ENCODE measurements around the gene TTC6.
"Not testable (repeated sequence)": the region's sequence is repeated elsewhere in the genome, so short reads cannot be mapped to it uniquely, and the experiment has no call there.

The TTC6 gene

GRCh38 chr14:37594971-37595808, at the start of gene TTC6, which contains the start of gene FOXA1:
TTC6 (plus strand) TSS chr14:37595629; CDS start chr14:37622065, 26,436 bp downstream.
FOXA1 (minus strand) TSS chr14:37595249; CDS start chr14:37594972, 277 bp downstream.
- peak; percentile 78 for DNase-seq

DNA sequence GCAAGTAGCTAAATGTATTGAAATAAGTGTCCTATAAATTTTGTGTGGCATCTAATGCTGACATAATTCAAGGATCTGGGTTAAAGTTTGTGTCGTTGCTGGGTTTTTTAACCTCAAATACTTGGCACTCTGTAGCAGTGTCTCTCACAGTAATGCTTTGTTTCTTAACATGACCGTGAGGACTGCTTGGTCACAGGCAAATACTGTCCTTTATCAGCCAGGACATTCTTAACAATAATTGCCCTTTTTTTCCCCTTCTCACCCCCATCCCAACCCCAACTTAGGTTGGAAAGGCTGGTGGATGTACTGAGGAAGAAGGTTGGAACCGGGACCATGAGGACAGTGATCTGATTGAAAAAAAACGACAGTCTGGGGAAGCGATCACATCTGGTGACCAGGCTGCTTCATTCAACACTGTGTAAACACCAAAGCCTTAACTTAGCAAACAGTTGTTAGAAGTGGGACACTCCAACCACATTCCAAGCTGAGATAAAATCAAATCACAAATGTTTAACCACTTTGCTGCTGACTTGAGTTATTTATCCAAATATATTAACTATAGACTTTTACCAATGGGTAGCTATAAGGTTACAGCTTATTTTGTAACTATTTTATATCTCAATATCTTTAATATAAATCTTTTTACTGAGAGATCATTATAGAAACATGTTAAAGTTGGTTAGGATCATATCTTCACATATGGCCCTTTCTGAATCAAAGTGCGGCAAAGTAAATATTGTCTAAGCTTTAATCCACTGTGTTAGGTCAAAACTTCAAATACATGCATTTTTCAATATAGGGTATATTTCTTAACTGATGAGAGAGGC, 48.6 kb upstream of the TTC6 start:
- no peak for DNase-seq

GRCh38 chr14:37550511-37550910, 44.9 kb upstream of the TTC6 start:
- peak; percentile 48 for DNase-seq

- DNase-seq: no peak
Measured at GRCh38 chr14:37551119-37551518, 44.3 kb upstream of the TTC6 start.

- DNase-seq: no peak
Measured at GRCh38 chr14:37553935-37554550, 41.4 kb upstream of the TTC6 start.

DNA sequence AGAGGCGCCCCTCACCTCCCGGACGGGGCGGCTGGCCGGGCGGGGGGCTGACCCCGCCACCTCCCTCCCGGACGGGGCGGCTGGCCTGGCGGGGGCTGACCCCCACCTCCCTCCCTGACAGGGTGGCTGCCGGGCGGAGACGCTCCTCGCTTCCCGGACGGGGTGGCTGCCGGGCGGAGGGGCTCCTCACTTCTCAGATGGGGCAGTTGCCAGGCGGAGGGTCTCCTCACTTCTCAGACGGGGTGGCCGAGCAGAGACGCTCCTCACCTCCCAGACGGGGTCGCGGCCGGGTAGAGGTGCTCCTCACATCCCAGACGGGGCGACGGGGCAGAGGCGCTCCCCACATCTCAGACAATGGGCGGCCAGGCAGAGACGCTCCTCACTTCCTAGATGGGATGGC, 39.8 kb upstream of the TTC6 start:
- not testable (repeated sequence) for DNase-seq

DNA sequence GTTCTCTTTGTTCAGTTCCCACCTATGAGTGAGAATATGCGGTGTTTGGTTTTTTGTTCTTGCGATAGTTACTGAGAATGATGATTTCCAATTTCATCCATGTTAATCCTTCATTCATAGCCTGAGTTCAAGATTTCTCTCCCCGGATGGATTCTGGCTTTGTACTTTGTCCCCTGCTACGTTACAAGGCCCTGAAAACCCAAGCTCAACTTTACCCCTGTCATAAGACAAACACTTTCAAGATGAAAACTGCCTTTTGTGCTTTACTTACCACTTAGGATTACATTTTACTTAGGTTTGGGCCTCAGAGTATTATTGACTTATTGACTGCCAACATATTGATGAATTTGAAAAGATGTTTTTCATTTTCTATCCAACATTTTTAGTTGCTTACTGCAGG, 36.7 kb upstream of the TTC6 start:
- DNase-seq: no peak

DNA sequence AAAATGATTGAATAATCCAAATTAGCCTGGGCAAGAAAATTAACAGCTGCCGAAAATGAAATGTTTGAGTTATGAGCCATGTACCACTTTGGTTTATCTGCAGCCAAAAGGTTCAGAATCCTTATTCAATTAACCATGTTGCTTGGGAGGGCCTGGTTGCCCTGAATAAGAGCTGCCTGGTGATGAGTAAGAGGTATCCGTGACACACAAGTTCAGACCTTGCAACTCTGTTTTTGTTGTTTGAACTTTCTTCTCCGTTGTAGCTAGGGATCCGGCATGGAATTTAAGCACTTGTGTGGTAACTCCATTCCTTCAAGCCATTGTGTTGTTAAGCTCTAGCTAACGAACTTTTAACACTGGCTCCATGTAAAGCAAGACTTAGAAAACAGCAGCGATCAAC, 36.0 kb upstream of the TTC6 start:
- no peak for DNase-seq

DNA sequence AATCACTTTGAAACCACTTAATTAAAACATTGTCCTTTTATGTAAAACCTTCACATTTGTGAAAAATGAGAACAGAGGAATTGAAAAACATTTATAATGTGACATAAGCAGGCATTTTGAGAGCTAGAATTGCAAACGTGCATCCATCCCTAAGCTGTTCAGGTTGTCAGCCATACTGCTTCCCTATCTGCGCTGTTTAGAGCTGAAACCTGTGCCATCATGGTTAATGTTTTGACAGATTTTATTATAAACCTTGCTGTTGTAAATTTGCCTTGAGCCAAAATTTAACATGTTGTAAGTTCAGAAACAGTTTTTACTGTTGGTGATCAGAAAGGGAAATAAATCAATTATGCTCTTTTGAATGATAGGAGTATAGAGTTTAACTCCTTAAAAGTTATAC, 32.2 kb upstream of the TTC6 start:
- DNase-seq: no peak

DNA sequence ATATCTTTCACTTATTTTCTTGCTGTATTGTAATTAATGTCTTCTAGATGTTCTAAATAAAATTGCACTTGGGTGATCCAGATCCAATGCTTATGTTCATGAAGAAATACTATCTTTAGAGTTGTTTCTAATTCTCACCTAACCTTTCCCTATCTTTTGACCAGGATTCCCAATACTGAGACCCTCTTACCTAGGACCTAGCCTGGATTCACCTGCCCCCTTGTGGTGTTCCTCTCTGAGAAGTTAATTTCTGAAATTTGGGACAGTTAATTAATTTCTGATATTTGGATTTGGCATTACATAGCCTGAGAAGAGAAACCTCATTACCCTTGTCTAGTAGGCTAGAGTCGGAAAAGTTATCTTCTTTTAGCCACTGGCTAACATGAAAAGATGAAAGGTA, 29.9 kb upstream of the TTC6 start:
- no peak for DNase-seq

GRCh38 chr14:37566811-37567371, 28.5 kb upstream of the TTC6 start:
- no peak for DNase-seq

DNA sequence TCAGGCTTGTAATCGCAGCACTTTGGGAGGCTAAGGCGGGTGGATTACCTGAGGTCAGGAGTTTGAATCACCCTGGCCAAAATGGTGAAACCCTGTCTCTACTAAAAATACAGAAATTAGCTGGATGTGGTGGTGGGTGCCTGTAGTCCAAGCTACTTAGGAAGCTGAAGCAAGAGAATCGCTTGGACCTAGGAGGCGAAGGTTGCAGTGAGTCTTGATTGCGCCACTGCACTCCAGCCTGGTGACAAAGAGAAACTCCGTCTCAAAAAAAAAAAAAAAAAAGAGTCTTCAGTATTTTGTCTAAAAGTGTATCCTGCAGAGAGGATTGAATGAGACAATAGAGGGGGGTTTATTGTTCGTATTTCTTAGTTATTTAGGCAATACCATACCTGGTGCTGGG, 25.7 kb upstream of the TTC6 start:
- no peak for DNase-seq

DNA sequence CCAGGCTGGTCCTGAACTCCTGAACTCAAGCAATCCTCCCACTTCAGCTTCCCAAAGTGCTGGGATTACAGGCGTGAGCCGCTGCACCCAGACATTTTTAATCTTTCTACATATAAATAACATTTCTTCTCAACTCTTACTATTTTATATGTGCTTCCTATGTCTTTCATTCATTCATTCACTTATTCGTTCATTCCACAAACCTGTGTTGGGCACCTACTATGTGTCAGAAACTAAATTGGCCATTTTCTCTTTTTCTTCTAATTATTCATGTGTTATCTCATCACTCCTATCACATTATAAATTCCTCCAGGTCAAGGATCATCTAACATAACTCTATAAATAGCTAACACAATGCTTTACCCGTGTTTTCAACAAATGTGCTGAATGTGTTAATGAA, 24.0 kb upstream of the TTC6 start:
- no peak for DNase-seq

DNA sequence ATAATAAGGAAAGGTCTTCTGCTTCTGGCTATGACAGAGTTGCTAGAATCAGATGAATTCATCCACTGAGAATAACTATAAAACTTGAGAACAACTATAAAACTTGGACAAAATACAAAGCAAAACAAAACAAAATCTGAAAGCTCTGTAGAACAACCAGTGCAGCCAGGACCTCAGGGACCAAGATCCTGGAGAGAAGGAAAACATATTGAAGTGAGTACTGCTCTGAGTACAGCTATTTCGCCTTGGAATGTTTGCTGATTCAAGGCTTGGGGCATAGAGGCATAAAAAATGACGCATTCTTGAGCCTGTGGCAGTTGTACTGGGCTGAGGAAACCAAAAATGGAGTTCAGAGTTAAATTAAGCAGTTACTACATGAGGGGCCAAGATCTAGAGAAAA, 22.1 kb upstream of the TTC6 start:
- DNase-seq: no peak

DNA sequence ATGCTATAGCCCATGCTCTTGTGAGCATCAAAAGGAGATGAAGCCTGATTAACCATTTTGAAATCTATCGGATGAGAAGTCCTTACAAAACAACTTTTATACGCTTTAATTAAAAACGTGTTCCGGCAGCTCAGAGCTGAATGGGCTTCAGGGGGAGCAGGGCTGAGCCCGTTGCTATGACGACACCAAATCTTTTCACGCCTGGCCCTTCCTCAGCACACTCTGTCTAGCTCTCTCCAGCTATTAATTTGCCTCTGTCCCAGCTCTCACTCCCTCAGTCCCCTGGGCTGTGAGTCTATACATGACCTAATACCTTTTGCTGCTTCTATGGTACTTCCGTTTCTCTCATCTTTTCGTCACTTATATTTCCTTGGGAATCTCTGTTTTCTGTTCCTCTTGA, 16.2 kb upstream of the TTC6 start:
- no peak for DNase-seq

GRCh38 chr14:37580146-37580545, 15.3 kb upstream of the TTC6 start:
- no peak for DNase-seq

DNA sequence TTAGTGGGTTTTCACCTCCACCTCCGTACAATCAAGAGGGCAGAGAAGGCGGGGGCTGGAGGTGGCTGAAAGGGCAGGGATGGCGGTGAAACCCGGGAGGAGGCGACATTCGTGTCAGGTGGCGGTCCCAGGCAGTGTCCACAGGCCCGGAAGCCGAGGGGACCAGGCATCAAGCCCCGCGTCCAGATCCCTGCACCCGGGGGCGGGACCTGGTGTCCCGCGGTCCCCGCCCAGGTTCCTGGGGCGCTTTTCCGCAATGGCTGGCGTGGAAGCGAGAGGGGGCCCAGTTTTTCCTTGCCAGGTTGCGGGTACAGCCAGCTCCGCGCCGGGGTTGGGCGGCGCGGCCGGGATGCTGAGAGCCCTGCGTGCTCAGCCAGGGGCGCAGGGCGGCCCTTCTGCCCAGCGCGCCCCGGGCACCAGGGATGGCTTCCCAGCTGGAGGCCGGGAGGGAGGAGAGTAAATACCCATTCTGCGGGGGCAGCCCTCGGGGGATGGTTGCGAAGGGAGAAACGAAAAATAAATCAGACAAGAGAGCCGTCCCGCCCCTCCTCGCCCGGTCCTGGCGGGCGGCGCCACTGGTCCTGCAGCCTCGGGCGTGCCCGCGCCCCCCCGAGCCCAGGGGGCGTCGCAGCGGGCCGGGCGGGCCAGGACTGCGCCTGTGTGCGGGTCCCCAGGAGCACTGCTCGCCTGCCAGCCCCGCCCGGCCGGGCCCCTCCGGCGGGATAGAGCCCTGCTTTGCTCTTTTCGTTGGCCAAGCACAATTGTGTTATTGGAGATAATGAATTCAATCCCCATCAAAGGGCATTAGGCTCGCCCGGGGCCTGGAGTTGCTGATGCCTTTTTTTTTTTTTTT, 11.8 kb upstream of the TTC6 start:
- no peak for DNase-seq

GRCh38 chr14:37584211-37585100, 11.0 kb upstream of the TTC6 start:
- no peak for DNase-seq

DNA sequence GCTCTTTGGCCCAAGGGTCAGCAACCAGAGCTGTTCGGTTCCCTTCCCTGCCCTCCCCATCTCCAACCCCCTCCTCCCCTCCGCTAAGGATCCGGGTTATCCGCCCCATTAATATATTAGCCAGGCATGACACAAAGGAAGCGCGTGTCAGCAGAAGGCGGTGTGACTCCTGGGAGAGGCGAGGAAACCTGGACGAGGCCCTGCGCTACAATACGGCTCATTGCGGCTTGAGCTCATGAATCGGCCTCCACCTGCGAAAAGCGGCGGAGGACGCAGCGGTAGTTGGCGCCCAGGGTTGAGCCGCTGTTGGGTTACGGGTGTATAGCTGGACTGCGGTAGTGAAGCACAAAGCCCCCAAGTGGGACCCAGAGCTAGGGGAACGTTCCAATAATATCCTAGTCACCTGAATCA, 10.3 kb upstream of the TTC6 start:
- no peak for DNase-seq

DNA sequence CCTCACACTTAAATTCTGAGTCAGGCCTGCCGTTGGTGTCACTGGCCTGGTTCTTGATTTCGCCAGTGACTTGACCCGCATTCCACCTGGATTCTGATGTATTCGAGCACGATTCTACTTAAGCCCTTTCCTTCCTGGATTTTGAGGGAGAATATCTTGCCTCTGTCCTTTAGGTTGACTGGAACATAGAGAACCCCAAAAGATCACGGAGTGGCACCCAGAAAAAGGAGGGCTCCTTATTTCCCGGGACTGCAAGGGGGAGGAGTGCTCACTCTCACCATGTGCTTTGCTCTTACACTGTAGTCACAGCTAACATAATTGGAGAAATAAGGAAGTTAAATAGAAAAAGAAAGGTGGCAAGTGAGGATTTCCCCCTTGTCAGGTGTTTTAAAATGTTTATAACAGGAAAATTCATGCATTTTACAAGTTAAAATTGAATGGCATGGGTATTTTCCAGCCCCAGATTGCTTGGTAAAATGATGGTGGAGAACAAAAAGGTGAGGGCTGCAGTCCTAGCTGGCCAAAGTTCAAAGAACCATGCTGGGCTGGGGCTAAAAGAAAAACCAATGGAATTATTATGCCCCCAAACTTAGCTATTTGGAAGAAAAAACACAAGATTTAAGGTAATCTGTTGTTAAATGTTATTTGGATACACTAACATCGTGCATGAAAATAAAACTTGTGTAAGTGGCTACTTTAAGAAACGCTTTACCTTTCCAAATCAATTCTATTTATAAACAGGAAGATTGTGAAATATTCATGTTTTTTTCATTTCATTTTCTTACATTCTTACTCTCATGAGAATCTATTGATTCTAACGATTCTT, 9.2 kb upstream of the TTC6 start:
- no peak for DNase-seq
